PC-9 (cell line): ENCODE measurements around the gene MACROD2.

ENCODE experiments used
- EZH2 ChIP-seq: fragments of 200-600 bp; sonication (generic); IDR thresholded peaks from 2 replicates; pipeline ENCODE4 v1.8.0; 2017; ENCODE audit warnings: antibody characterized with exemption, low read depth
- TF ChIP-seq, protein P1 (sequence below): fragments of 200-600 bp; sonication (generic); conservative IDR thresholded peaks from 2 replicates; pipeline ENCODE4 v1.6.1; 2017; ENCODE audit warnings: mixed run types, antibody characterized with exemption, mild to moderate bottlenecking, moderate library complexity

DNA sequence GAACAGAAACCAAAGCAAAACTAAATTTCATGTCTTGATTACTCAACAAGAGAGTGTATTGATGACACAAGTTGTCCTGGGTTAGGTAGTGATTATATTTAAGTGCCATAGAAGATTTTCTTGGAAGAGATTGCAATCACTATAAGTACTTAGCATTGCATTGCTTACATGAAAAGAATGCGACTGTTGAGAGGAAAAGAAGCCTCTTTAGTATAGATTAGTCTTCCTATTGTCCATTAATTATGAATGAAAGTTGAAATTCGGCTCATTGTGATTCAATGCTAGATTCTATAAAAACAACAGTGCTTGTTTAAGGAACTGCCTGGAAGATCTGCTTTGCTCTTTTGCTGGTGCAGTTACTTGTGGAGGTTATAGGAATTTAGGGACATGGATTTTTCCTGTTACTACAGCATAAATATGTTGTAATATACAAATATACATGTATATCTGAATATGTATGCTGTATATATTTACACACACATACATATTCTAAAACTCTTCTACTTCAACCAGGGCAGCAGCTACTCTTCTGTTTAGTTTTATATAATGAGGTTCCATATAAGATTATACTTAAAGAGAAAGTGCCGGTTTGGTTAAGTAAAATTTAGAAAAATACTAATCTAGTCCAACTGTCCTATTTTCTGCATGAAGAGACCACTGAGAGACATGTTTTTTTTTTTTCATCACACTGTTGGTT is 1781.6 kb downstream of the MACROD2 start:
- TF ChIP-seq, protein P1, sequence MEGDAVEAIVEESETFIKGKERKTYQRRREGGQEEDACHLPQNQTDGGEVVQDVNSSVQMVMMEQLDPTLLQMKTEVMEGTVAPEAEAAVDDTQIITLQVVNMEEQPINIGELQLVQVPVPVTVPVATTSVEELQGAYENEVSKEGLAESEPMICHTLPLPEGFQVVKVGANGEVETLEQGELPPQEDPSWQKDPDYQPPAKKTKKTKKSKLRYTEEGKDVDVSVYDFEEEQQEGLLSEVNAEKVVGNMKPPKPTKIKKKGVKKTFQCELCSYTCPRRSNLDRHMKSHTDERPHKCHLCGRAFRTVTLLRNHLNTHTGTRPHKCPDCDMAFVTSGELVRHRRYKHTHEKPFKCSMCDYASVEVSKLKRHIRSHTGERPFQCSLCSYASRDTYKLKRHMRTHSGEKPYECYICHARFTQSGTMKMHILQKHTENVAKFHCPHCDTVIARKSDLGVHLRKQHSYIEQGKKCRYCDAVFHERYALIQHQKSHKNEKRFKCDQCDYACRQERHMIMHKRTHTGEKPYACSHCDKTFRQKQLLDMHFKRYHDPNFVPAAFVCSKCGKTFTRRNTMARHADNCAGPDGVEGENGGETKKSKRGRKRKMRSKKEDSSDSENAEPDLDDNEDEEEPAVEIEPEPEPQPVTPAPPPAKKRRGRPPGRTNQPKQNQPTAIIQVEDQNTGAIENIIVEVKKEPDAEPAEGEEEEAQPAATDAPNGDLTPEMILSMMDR: no peak
- TF ChIP-seq EZH2: no peak
